Heart left ventricle (tissue), 16 donors: Measurements from ENCODE around the gene MPHOSPH6. TPM values are rescaled to one million over a fixed set of nuclear protein-coding genes. Genes with fewer than 3 reads are reported as not detected.

ENCODE experiments used
- ATAC-seq, 4 donors: fragments of 200-7000 bp; cut with Tn5 transposase; one replicate each; pipeline ENCODE4 v1.9.1; 2020 to 2022; ENCODE audit warnings: moderate library complexity in 4 of 4, mild to moderate bottlenecking in 3 of 4, moderate number of reproducible peaks in 1 of 4
- DNase-seq, 5 donors: peaks; one replicate each; pipeline ENCODE4 v3.0.0-alpha.2; 2020
- H3K27ac ChIP-seq, 12 donors: fragments of 200-600 bp; sonication (generic) in 4 of 12; one replicate each; pipeline versions ENCODE4 v1.5.0 to v1.8.0; 2016 to 2022; ENCODE audit warnings: mild to moderate bottlenecking in 2 of 12
- H3K27me3 ChIP-seq, 9 donors: fragments of 200-600 bp; sonication (generic) in 2 of 9; one replicate each; pipeline versions ENCODE4 v1.5.1 to v1.8.0; 2016 to 2022; ENCODE audit warnings: mild to moderate bottlenecking in 3 of 9
- H3K36me3 ChIP-seq, 9 donors: fragments of 200-600 bp; sonication (generic) in 2 of 9; one replicate each; pipeline versions ENCODE4 v1.5.0 to v1.8.0; 2018 to 2022; ENCODE audit warnings: mild to moderate bottlenecking in 2 of 9
- H3K4me1 ChIP-seq, 12 donors: fragments of 200-600 bp; sonication (generic) in 4 of 12; one replicate each; pipeline versions ENCODE4 v1.5.0 to v1.8.0; 2016 to 2022; ENCODE audit warnings: mild to moderate bottlenecking in 3 of 12
- H3K4me3 ChIP-seq, 12 donors: fragments of 200-600 bp; sonication (generic) in 4 of 12; one replicate each; pipeline versions ENCODE4 v1.5.0 to v1.8.0; 2017 to 2022; ENCODE audit warnings: mild to moderate bottlenecking in 9 of 12, moderate library complexity in 4 of 12
- H3K9me3 ChIP-seq, 12 donors: fragments of 200-600 bp; sonication (generic) in 4 of 12; one replicate each; pipeline versions ENCODE4 v1.5.0 to v1.8.0; 2016 to 2022; ENCODE audit warnings: mild to moderate bottlenecking in 1 of 12
- CTCF ChIP-seq, 12 donors: fragments of 200-600 bp; sonication (generic) in 4 of 12; IDR thresholded peaks; one replicate each; pipeline versions ENCODE4 v1.5.0 to v1.8.0; 2018 to 2022; ENCODE audit warnings: antibody characterized with exemption in 12 of 12, mild to moderate bottlenecking in 5 of 12
- POLR2A ChIP-seq, 2 donors: fragments of 450-650 bp; IDR thresholded peaks; one replicate each; pipeline ENCODE4 v1.6.1; 2017; ENCODE audit warnings: antibody characterized with exemption in 2 of 2, mild to moderate bottlenecking in 2 of 2, moderate library complexity in 2 of 2
- WGBS, 4 donors: extraction: QIAGEN DNeasy Blood & Tissue Kit in 2 of 4; methylation state at CpG; one replicate each; pipeline versions ENCODE4 v1.1.5 to v1.1.7; 2013 to 2018; 5-methylcytosine and 5-hydroxymethylcytosine counted together
- intact Hi-C, 10 donors: fragments of 100-400 bp; cut with DNase I; formaldehyde crosslinking; loops; one replicate each; pipeline versions ENCODE4 v1.11.1 to v1.14.2; 2022
- polyA plus RNA-seq, 2 donors: library from polyadenylated mRNA; stranded (reverse); fragments of 200-250 nt; gene quantifications; one replicate each; pipeline ENCODE4 v1.2.3, GENCODE V29; 2013
- total RNA-seq, 9 donors: library from RNA; depleted of rRNA in 2 of 9; stranded (reverse); fragments of >200 nt in 2 of 9; fragmentation: NEBNext Ultra II Directional in 3 of 9; extraction: Animal tissue kit (Norgen Biotek cat#: 25700) in 3 of 9; gene quantifications; one replicate each; pipeline versions ENCODE4 v1.1.0 to v1.2.4, GENCODE V29; 2016 to 2023
- donor health status: ischemic (EF 13 %, LVEDD 7.1; RV severe dilation, severe dysfunction).
- donor health status: healthy with polysubstance abuse.
- donor health status: DM: no; HTN: yes; CAD: no.
- donor health status: DM: no; HTN: no; CAD: no.
- donor health status: ischemic (EF 25% LVEDD 6.9; RV normal size, moderate dysfunction).
- donor health status: ischemic (EF 25% LVEDD 5.7; RV mildly dilated, moderate dysfunction).
- donor health status: healthy.
- donor health status: DM: yes; HTN: yes; CAD: no.
- donor health status: ischemic (EF 35%, LVEDD 5.7; RV mildly dilated, moderate dysfunction).
- donor health status: nonischemic (EF 11% LVEDD 7.7; RV severe dilation, severe dysfunction).
- donor health status: DM: yes; HTN: yes; CAD: no.
- donor health status: PGD.
- donor health status: ischemic (EF 29% LVEDD 5.4; RV normal size, mild dysfunction).
- donor health status: nonischemic (EF 23%, LVEDD 6.1; RV moderate dilation, normal function).

Gene MPHOSPH6
- total and polyA plus RNA-seq, 11 donors, result 6.4 to 20.5 (median 8.9) TPM

- Histone ChIP-seq H3K9me3 (no peaks in the 10 kb centered on the region), H3K4me1 (no peaks in the 10 kb centered on the region), H3K4me3 (no peak overlapping the region), H3K27ac (no peak overlapping the region), H3K36me3 (no peaks in the 10 kb centered on the region), H3K27me3 (peaks cover 0 to 14% (median 0%) of the 10 kb centered on the region in 9 donors)
- ATAC-seq (no peak), DNase-seq (no peak)
- TF ChIP-seq POLR2A (IDR thresholded peaks at IDR 0.05), result no peak
- TF ChIP-seq CTCF (IDR thresholded peaks at IDR 0.05), result no peak
- 51 to 74% (median 59%) methylated on average over 2 of the region's 2 CpGs for WGBS, 4 donors
- intact Hi-C loops, result no loop called here
Measured at GRCh38 chr16:82108100-82108499, 61.9 kb downstream of the MPHOSPH6 start.

GRCh38 chr16:82105107-82105506 is 64.9 kb downstream of the MPHOSPH6 start:
- H3K36me3 ChIP-seq, result no peaks in the 10 kb centered on the region
- intact Hi-C loops, result no loop called here
- ATAC-seq (no peak), DNase-seq (no peak)
- WGBS, 4 donors, result 89 to 93% (median 93%) methylated on average over 8 of the region's 8 CpGs
- TF ChIP-seq CTCF (IDR thresholded peaks at IDR 0.05) (no peak), POLR2A (IDR thresholded peaks at IDR 0.05) (no peak)
- no peaks in the 10 kb centered on the region for H3K4me1 ChIP-seq
- peaks cover 0 to 19% (median 0%) of the 10 kb centered on the region in 9 donors for H3K27me3 ChIP-seq
- H3K27ac ChIP-seq, result no peak overlapping the region
- H3K9me3 ChIP-seq, result no peaks in the 10 kb centered on the region
- H3K4me3 ChIP-seq, result no peak overlapping the region

Other genes starting within 250 kb of the MPHOSPH6 start
- gene SDR42E1, start 158.8 kb downstream of the MPHOSPH6 start, total RNA-seq, result 1 to 10 TPM in 2 of 9 donors, under 1 TPM in 6, not detected in 1; 0.06 to 2.2 (median 0.76) TPM
- gene SDR42E1, start 158.8 kb downstream of the MPHOSPH6 start, polyA plus RNA-seq, result under 1 TPM; 0.11 to 0.78 TPM
- not detected for gene HSD17B2, start 135.0 kb downstream of the MPHOSPH6 start, total RNA-seq
- under 1 TPM in 1 of 2 donors, not detected in 1; 0.11 TPM for gene HSD17B2, start 135.0 kb downstream of the MPHOSPH6 start, polyA plus RNA-seq